H1 (cell line): ENCODE measurements around the gene ATP6V0A1. TPM values are rescaled to one million over a fixed set of nuclear protein-coding genes. Genes with fewer than 3 reads are reported as not detected.

Experiments
- CTCF ChIA-PET: fragments of 300-600 bp; sonication (Branson Sonifier 250); formaldehyde crosslinking; loops from one replicate; lab custom pipeline; 2021; ENCODE audit not compliant: partially characterized antibody; lab: Charles Lee
- POLR2A ChIA-PET: fragments of 300-600 bp; sonication (Branson Sonifier 250); formaldehyde crosslinking; loops from one replicate; lab custom pipeline; 2021; ENCODE audit warnings: inconsistent platforms; ENCODE audit not compliant: partially characterized antibody; lab: Charles Lee
- DNase-seq, 2 experiments: peaks; one replicate each; pipeline versions ENCODE4 v3.0.0 to v3.0.0-alpha.2; 2010 to 2022; ENCODE audit warnings: low spot score in 2 of 2, low read depth in 1 of 2, mixed read lengths in 1 of 2
- FAIRE-seq: peaks from 2 replicates; lab custom pipeline; 2011; peaks lifted over from hg19 to GRCh38; lab: Jason Lieb, UNC
- H2AFZ ChIP-seq: 2 replicates; pipeline ENCODE4 v1.8.1; 2012; ENCODE audit warnings: low read length, inconsistent platforms
- H2AK5ac ChIP-seq: 2 replicates; pipeline ENCODE4 v1.6.1; 2013; ENCODE audit warnings: low read depth, low read length
- H2BK120ac ChIP-seq: replicated peaks from 2 replicates; pipeline ENCODE3; 2013; ENCODE audit warnings: low read depth, low read length, inconsistent platforms
- H2BK12ac ChIP-seq: 2 replicates; pipeline ENCODE4 v1.6.1; 2013; ENCODE audit warnings: low read depth, low read length
- H2BK15ac ChIP-seq: 2 replicates; pipeline ENCODE4 v1.6.1; 2013; ENCODE audit warnings: low read length
- H2BK20ac ChIP-seq: 2 replicates; pipeline ENCODE4 v1.6.1; 2013; ENCODE audit warnings: low read length
- H2BK5ac ChIP-seq: 2 replicates; pipeline ENCODE4 v1.6.1; 2013; ENCODE audit warnings: low read depth, low read length
- H3K14ac ChIP-seq: 2 replicates; pipeline ENCODE4 v1.6.1; 2013; ENCODE audit warnings: inconsistent platforms; ENCODE audit not compliant: insufficient read length
- H3K18ac ChIP-seq: 2 replicates; pipeline ENCODE4 v1.6.1; 2013; ENCODE audit warnings: low read length; ENCODE audit errors: extremely low read depth
- H3K23ac ChIP-seq: 2 replicates; pipeline ENCODE4 v1.6.1; 2013; ENCODE audit warnings: inconsistent platforms; ENCODE audit not compliant: insufficient read length
- H3K23me2 ChIP-seq: 2 replicates; pipeline ENCODE4 v1.6.1; 2013; ENCODE audit warnings: low read depth, low read length
- H3K27ac ChIP-seq: 2 replicates; pipeline ENCODE4 v1.6.1; 2011; ENCODE audit warnings: low read depth, low read length, inconsistent platforms
- H3K27me3 ChIP-seq, 4 experiments: replicated peaks in 1 of 4; 1 replicate in 1 of 4; 2 replicates in 3 of 4; pipeline versions ENCODE4 v1.6.1 to v1.8.1; 2011 to 2013; ENCODE audit warnings: low read length in 3 of 4, mild to moderate bottlenecking in 3 of 4, inconsistent platforms in 2 of 4, mixed read lengths in 2 of 4, moderate library complexity in 1 of 4; ENCODE audit not compliant: control insufficient read depth in 3 of 4, insufficient read depth in 3 of 4; ENCODE audit errors: extremely low read depth in 1 of 4
- H3K36me3 ChIP-seq, 4 experiments: 2 replicates each; pipeline versions ENCODE4 v1.6.1 to v1.8.1; 2011 to 2013; ENCODE audit warnings: mild to moderate bottlenecking in 4 of 4, low read length in 3 of 4, moderate library complexity in 2 of 4, control low read depth in 1 of 4, inconsistent platforms in 1 of 4; ENCODE audit not compliant: insufficient read depth in 4 of 4, control insufficient read depth in 2 of 4
- H3K4ac ChIP-seq: replicated peaks from 2 replicates; pipeline ENCODE3; 2013; ENCODE audit warnings: low read length, low read depth, mixed read lengths, inconsistent platforms; ENCODE audit not compliant: insufficient read length
- H3K4me1 ChIP-seq, 4 experiments: replicated peaks in 1 of 4; 1 replicate in 1 of 4; 2 replicates in 3 of 4; pipeline versions ENCODE4 v1.6.1 to v1.8.1; 2011 to 2013; ENCODE audit warnings: low read length in 3 of 4, inconsistent platforms in 2 of 4, mixed read lengths in 1 of 4; ENCODE audit not compliant: insufficient read depth in 4 of 4, control insufficient read depth in 3 of 4
- H3K4me2 ChIP-seq, 2 experiments: 2 replicates each; pipeline versions ENCODE4 v1.6.1 to v1.8.1; 2011 to 2013; ENCODE audit warnings: low read depth in 2 of 2, low read length in 2 of 2, control low read depth in 1 of 2, inconsistent platforms in 1 of 2, mild to moderate bottlenecking in 1 of 2; ENCODE audit not compliant: insufficient read depth in 1 of 2
- H3K4me3 ChIP-seq, 4 experiments: fragments of 200-600, 300-600 bp in 1 of 4; sonication (generic), shearing (Covaris generic), sonication (Bioruptor Twin) in 1 of 4; 2 replicates each; pipeline versions ENCODE4 v1.5.1 to v1.8.1; 2011 to 2016; ENCODE audit warnings: low read length in 4 of 4, low read depth in 3 of 4, control low read depth in 2 of 4, inconsistent platforms in 2 of 4, mild to moderate bottlenecking in 2 of 4, mixed read lengths in 1 of 4, moderate library complexity in 1 of 4; ENCODE audit not compliant: insufficient read depth in 2 of 4; ENCODE audit errors: extremely low read depth in 1 of 4
- H3K56ac ChIP-seq: replicated peaks from 2 replicates; pipeline ENCODE3; 2013; ENCODE audit warnings: low read depth, mild to moderate bottlenecking, mixed read lengths, low read length, inconsistent platforms; ENCODE audit not compliant: insufficient read length
- H3K79me1 ChIP-seq: 2 replicates; pipeline ENCODE4 v1.6.1; 2013; ENCODE audit warnings: low read depth, low read length, control low read depth
- H3K79me2 ChIP-seq, 2 experiments: 2 replicates each; pipeline versions ENCODE4 v1.6.1 to v1.8.1; 2012 to 2013; ENCODE audit warnings: low read length in 2 of 2, mild to moderate bottlenecking in 2 of 2, inconsistent platforms in 1 of 2; ENCODE audit not compliant: insufficient read depth in 2 of 2, control insufficient read depth in 1 of 2
- H3K9ac ChIP-seq, 4 experiments: replicated peaks in 1 of 4; 1 replicate in 1 of 4; 2 replicates in 3 of 4; pipeline versions ENCODE4 v1.6.1 to v1.8.1; 2011 to 2013; ENCODE audit warnings: low read depth in 3 of 4, low read length in 3 of 4, control low read depth in 2 of 4, mild to moderate bottlenecking in 2 of 4, moderate library complexity in 2 of 4, inconsistent platforms in 1 of 4; ENCODE audit errors: extremely low read depth in 1 of 4
- H3K9me3 ChIP-seq, 2 experiments: 2 replicates each; pipeline versions ENCODE4 v1.6.1 to v1.8.1; 2012 to 2013; ENCODE audit warnings: mild to moderate bottlenecking in 2 of 2, moderate library complexity in 2 of 2, control low read depth in 1 of 2, inconsistent platforms in 1 of 2, low read depth in 1 of 2, low read length in 1 of 2, mixed read lengths in 1 of 2; ENCODE audit not compliant: insufficient read depth in 2 of 2
- H4K20me1 ChIP-seq, 2 experiments: replicated peaks in 1 of 2; 2 replicates each; pipeline versions ENCODE3 to v1.8.1; 2011 to 2013; ENCODE audit warnings: inconsistent platforms in 2 of 2, low read length in 2 of 2, mild to moderate bottlenecking in 1 of 2; ENCODE audit not compliant: insufficient read depth in 2 of 2, control insufficient read depth in 1 of 2
- H4K5ac ChIP-seq: 2 replicates; pipeline ENCODE4 v1.6.1; 2013; ENCODE audit warnings: low read length, low read depth, mixed read lengths, inconsistent platforms; ENCODE audit not compliant: insufficient read length
- H4K8ac ChIP-seq: 2 replicates; pipeline ENCODE4 v1.8.0; 2013; ENCODE audit warnings: mild to moderate bottlenecking, moderate library complexity, low read length, inconsistent platforms; ENCODE audit not compliant: insufficient read depth; ENCODE audit errors: extremely low read depth
- H4K91ac ChIP-seq: replicated peaks from 2 replicates; pipeline ENCODE3; 2013; ENCODE audit warnings: low read length, mixed read lengths, inconsistent platforms; ENCODE audit not compliant: insufficient read length
- BRCA1 ChIP-seq: IDR thresholded peaks from 2 replicates; pipeline ENCODE4 v1.6.1; 2012; ENCODE audit warnings: low read depth, low read length, improper control_type of control experiment
- EZH2 ChIP-seq: fragments of 200-600 bp; sonication (generic); IDR thresholded peaks from 2 replicates; pipeline ENCODE4 v1.7.1; 2012; ENCODE audit warnings: low read depth, mild to moderate bottlenecking, moderate library complexity, low read length, inconsistent platforms; ENCODE audit not compliant: severe bottlenecking
- GABPA ChIP-seq: IDR thresholded peaks from 2 replicates; pipeline ENCODE4 v1.6.1; 2011; ENCODE audit warnings: mild to moderate bottlenecking, low read length, moderate library complexity, borderline replicate concordance; ENCODE audit not compliant: insufficient read depth
- GTF2F1 ChIP-seq: IDR thresholded peaks from 2 replicates; pipeline ENCODE4 v1.6.1; 2012; ENCODE audit warnings: low read depth, low read length, improper control_type of control experiment, borderline replicate concordance
- HDAC6 ChIP-seq: IDR thresholded peaks from one replicate; pipeline ENCODE4 v1.7.1; 2012; ENCODE audit warnings: low read depth, mild to moderate bottlenecking, inconsistent platforms, low read length, moderate library complexity
- SP4 ChIP-seq: IDR thresholded peaks from 2 replicates; pipeline ENCODE4 v1.6.1; 2012; ENCODE audit warnings: low read length, inconsistent platforms
- SUZ12 ChIP-seq: fragments of 200-600 bp; sonication (generic); IDR thresholded peaks from 2 replicates; pipeline ENCODE4 v1.6.1; 2012; ENCODE audit warnings: mild to moderate bottlenecking, inconsistent platforms, low read length, moderate library complexity, mixed read lengths
- TAF1 ChIP-seq: IDR thresholded peaks from 2 replicates; pipeline ENCODE4 v1.6.1; 2011; ENCODE audit warnings: mild to moderate bottlenecking, low read depth, low read length
- WGBS, 2 experiments: shearing (Covaris generic) in 1 of 2; methylation state at CpG; one replicate each; pipeline versions ENCODE4 v1.1.6 to v1.1.7; 2013 to 2015; ENCODE audit warnings: low lambda C conversion rate in 2 of 2, mixed read lengths in 2 of 2, inconsistent platforms in 1 of 2, low coverage in 1 of 2, missing lambda C conversion rate in 1 of 2; ENCODE audit not compliant: insufficient replicate concordance in 2 of 2, insufficient coverage in 1 of 2, insufficient read length in 1 of 2; ENCODE audit errors: extremely low coverage in 1 of 2, missing lambda C conversion rate in 1 of 2; 5-methylcytosine and 5-hydroxymethylcytosine counted together
- polyA plus RNA-seq, 7 experiments: library from polyadenylated mRNA; depleted of rRNA in 3 of 7; stranded (reverse) in 5 of 7; unstranded in 2 of 7; fragments of >200 nt in 5 of 7; fragments of 200-250 nt in 2 of 7; gene quantifications; 1 replicate in 5 of 7; 2 replicates in 1 of 7; 4 replicates in 1 of 7; pipeline versions ENCODE4 v1.2.1 to v1.2.3, GENCODE V29; 2011 to 2013; ENCODE audit warnings: missing spikeins in 2 of 7, mixed read lengths in 2 of 7
- total RNA-seq: library from RNA; stranded (reverse); fragmentation: NEBNext Ultra II Directional; extraction: Animal tissue kit (Norgen Biotek cat#: 25700); gene quantifications from 2 replicates; pipeline ENCODE4 v1.2.1, GENCODE V29; 2021

ATP6V0A1 gene
- total and polyA plus RNA-seq, 2 of the 8 experiments (the other 6 are each of a cell fraction or from before 2014, with no cell fraction given): 55.3 to 63.4 TPM

GRCh38 chr17:42409523-42410318 lies 49.0 kb upstream of the ATP6V0A1 start:
- H3K27ac ChIP-seq: no peak overlapping the region
- H4K8ac ChIP-seq: no peak overlapping the region
- no peak overlapping the region for H3K14ac ChIP-seq
- 0 out of 2 replicates have a peak, but pooled peaks cover 2% of the 10 kb centered on the region for H3K79me1 ChIP-seq
- H3K18ac ChIP-seq: no peak overlapping the region
- H4K5ac ChIP-seq: no peak overlapping the region
- WGBS, 2 experiments: 54% methylated on average over 5 of the region's 5 CpGs; no CpG with 5 or more reads in 1 of the 2 experiments
- no peak overlapping the region for H2BK20ac ChIP-seq
- H3K9ac ChIP-seq: no peak overlapping the region
- H4K91ac ChIP-seq: no peak overlapping the region
- no peak overlapping the region for H3K56ac ChIP-seq
- H3K4me3 ChIP-seq: no peak overlapping the region
- DNase-seq (no peak), FAIRE-seq (no peak)
- H3K27me3 ChIP-seq: no peaks in the 10 kb centered on the region
- H2BK5ac ChIP-seq: no peak overlapping the region
- peaks cover 2 to 3% of the 10 kb centered on the region in 2 experiments for H4K20me1 ChIP-seq
- H2BK12ac ChIP-seq: no peak overlapping the region
- no peaks in the 10 kb centered on the region; a peak in 1 of 4 replicates for H3K79me2 ChIP-seq
- no peak overlapping the region for H2BK15ac ChIP-seq
- no peak overlapping the region for H3K4ac ChIP-seq
- no peaks in the 10 kb centered on the region for H3K23me2 ChIP-seq
- H3K23ac ChIP-seq: no peak overlapping the region
- CTCF ChIA-PET: interaction anchor here (0.6 to 23.6 kb wide), 7 partner anchors 10 to 118 kb away, joined by 3 to 542 read pairs (median 4); no protein-coding TSS in a partner anchor
- peaks cover 0 to 5% (median 1%) of the 10 kb centered on the region in 4 experiments; a peak in 3 of 8 replicates for H3K36me3 ChIP-seq
- peaks cover 8 to 15% (median 10%) of the 10 kb centered on the region in 4 experiments for H3K4me1 ChIP-seq
- no peak overlapping the region for H2AFZ ChIP-seq
- no peak for TF ChIP-seq BRCA1
- TF ChIP-seq EZH2: no peak
- TF ChIP-seq GTF2F1: no peak
- no peak for TF ChIP-seq SP4
- TF ChIP-seq HDAC6: no peak
- TF ChIP-seq GABPA: no peak
- TF ChIP-seq TAF1: no peak
- TF ChIP-seq SUZ12: no peak
- no peak overlapping the region for H3K4me2 ChIP-seq
- H2AK5ac ChIP-seq: no peak overlapping the region
- H3K9me3 ChIP-seq: no peaks in the 10 kb centered on the region
- no peak overlapping the region for H2BK120ac ChIP-seq
- POLR2A ChIA-PET: interaction anchor here (0.6 to 3.8 kb wide), 5 partner anchors 11 to 98 kb away, joined by 3 to 12 read pairs (median 5); partner anchors contain the start of gene CAVIN1
